ENCODE measurements around the gene ACER3.

The ACER3 gene

DNA sequence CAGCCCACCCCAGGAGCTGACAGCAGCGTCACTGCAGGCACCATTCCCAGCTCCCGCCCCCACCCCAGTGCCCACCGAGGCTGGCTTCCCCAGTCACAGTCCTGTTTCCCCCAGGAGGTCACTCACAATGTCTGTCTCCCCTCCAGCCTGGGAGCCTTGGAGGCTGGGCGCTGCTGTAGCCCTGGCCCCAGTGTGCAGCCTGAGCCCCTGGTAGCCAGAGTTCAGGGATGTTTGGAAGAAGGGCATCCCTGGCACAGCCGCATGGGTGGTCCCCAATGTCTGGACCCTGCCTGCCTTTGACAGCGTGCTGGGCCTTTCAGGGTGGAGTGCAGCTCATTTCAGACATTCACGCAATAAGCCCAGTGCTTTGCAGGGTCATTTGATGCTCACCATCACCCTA lies 210.4 kb downstream of the ACER3 start:
- no peaks in the 10 kb centered on the region for H3K27me3 ChIP-seq (ENCODE audit: insufficient read depth, low read length, poor library complexity)
- no peak overlapping the region for H3K4me2 ChIP-seq (ENCODE audit: low read length)
- H2BK5ac ChIP-seq (ENCODE audit: low read length): no peak overlapping the region
- no peaks in the 10 kb centered on the region for H3K79me1 ChIP-seq (ENCODE audit: low read length)
- no peaks in the 10 kb centered on the region for H3K79me2 ChIP-seq (ENCODE audit: control insufficient read depth, insufficient read depth, low read length)
- no peak overlapping the region for H4K8ac ChIP-seq (ENCODE audit: low read depth, low read length)
- H3K27ac ChIP-seq (ENCODE audit: low read depth, low read length): no peak overlapping the region
- no peak overlapping the region for H3K23ac ChIP-seq (ENCODE audit: low read length)
- H3K56ac ChIP-seq (ENCODE audit: low read length): no peak overlapping the region
- no peak overlapping the region for H2AK5ac ChIP-seq (ENCODE audit: low read length)
- no peaks in the 10 kb centered on the region for H3K4me1 ChIP-seq (ENCODE audit: control insufficient read depth, low read depth, low read length)
- WGBS (ENCODE audit: extremely low coverage, insufficient coverage, low lambda C conversion rate): no CpG with 5 or more reads among the region's 7 CpGs
- H4K5ac ChIP-seq (ENCODE audit: low read length): no peak overlapping the region
- no peaks in the 10 kb centered on the region for H3K36me3 ChIP-seq (ENCODE audit: control insufficient read depth, insufficient read depth, low read length)
- H3K9ac ChIP-seq (ENCODE audit: low read length): no peak overlapping the region
- DNase-seq: no peak
- no peak overlapping the region for H2BK120ac ChIP-seq (ENCODE audit: low read depth, low read length)
- no peak overlapping the region for H3K18ac ChIP-seq (ENCODE audit: low read length)
- no peak overlapping the region for H3K4me3 ChIP-seq (ENCODE audit: low read length)
- no peak overlapping the region for H3K4ac ChIP-seq (ENCODE audit: low read depth, low read length)
- no peak overlapping the region for H2BK15ac ChIP-seq (replicated peaks; ENCODE audit: low read depth)

DNA sequence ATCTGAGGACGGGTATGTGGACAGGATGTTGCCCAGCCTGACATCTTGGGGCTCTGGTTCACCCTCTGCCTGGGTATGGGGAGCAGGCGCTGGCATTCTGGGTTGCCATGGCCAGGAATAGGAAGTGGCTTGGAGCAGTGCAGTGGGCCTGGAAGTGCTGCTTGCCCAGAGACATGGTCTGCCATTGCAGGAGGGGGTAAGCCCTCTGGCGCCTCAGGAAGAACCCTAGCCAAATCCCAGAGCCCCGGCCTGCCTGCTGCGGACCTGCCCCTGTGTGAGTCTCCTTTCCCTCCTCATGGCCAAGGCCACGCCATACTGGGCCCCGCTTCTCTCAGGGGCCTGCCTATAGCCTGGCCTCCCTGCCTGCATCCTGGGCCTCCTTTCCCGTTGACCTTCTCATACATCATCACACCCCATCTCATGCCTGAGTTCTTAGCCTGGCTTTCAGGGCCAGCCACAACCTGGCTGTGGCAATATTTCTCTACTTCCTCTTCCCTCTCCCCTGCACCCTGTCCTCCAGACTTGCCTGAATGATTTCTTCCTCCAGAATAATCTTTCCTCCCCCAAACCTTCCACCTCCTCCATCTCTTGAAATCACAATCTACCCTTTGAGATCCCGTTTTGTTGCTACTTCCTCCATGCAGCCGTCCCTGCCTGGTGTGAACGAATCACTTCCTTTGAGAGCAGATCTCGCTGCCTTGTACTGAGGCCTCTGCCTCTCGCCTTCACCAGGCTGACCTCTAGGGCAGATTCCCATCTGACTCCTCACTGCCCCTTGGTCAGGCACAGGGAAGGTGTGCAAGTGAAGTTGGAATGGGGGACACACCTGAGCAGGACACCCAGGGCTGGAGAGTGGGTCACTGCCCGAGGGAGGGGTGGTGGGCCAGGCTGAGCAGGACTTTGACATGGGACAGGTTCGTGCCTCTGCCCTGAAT lies 211.2 kb downstream of the ACER3 start:
- Histone ChIP-seq H3K9ac (ENCODE audit: low read length) (peak overlapping the region; percentile 17), H2BK5ac (ENCODE audit: low read length) (no peak overlapping the region), H2BK15ac (replicated peaks; ENCODE audit: low read depth) (no peak overlapping the region), H3K4me1 (ENCODE audit: control insufficient read depth, low read depth, low read length) (no peaks in the 10 kb centered on the region), H3K27ac (ENCODE audit: low read depth, low read length) (no peak overlapping the region), H3K79me2 (ENCODE audit: control insufficient read depth, insufficient read depth, low read length) (no peaks in the 10 kb centered on the region), H3K4me2 (ENCODE audit: low read length) (no peak overlapping the region), H3K18ac (ENCODE audit: low read length) (no peak overlapping the region), H3K79me1 (ENCODE audit: low read length) (no peaks in the 10 kb centered on the region), H3K36me3 (ENCODE audit: control insufficient read depth, insufficient read depth, low read length) (no peaks in the 10 kb centered on the region), H4K8ac (ENCODE audit: low read depth, low read length) (no peak overlapping the region), H3K4ac (ENCODE audit: low read depth, low read length) (no peak overlapping the region), H2AK5ac (ENCODE audit: low read length) (no peak overlapping the region), H3K56ac (ENCODE audit: low read length) (peak overlapping the region; percentile 52), H4K5ac (ENCODE audit: low read length) (no peak overlapping the region), H3K23ac (ENCODE audit: low read length) (no peak overlapping the region), H2BK120ac (ENCODE audit: low read depth, low read length) (no peak overlapping the region), H3K27me3 (ENCODE audit: insufficient read depth, low read length, poor library complexity) (no peaks in the 10 kb centered on the region), H3K4me3 (ENCODE audit: low read length) (no peak overlapping the region)
- no CpG with 5 or more reads among the region's 15 CpGs for WGBS (ENCODE audit: extremely low coverage, insufficient coverage, low lambda C conversion rate)
- DNase-seq: peak; percentile 40

DNA sequence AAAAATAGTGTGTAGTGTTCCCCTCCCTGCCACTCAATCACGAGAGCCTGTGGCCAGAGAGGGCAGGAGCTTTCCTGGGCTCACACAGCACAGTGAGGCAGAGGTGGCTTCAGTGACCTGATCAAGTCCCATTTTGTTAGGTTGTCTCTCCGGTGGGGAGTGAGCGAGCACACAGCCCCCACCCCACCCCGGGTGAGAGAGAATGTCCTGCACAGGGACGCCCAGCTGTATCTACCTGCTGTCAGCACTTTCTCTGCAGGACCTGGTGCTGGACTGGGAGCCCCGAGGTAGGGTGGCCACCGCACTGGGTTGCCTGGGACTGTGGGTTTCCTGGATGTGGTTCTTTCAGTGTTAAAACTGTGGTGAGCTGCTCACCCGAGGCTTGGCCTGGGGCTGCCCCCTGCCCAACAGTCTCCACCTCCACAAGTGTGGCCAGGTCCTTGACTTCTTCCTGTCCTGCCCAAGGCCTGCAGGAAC lies 212.2 kb downstream of the ACER3 start:
- H2AK5ac ChIP-seq (ENCODE audit: low read length): no peak overlapping the region
- H3K36me3 ChIP-seq (ENCODE audit: control insufficient read depth, insufficient read depth, low read length): no peaks in the 10 kb centered on the region
- DNase-seq: no peak
- H3K79me1 ChIP-seq (ENCODE audit: low read length): no peaks in the 10 kb centered on the region
- H3K4me3 ChIP-seq (ENCODE audit: low read length): no peak overlapping the region
- H2BK120ac ChIP-seq (ENCODE audit: low read depth, low read length): no peak overlapping the region
- H3K27me3 ChIP-seq (ENCODE audit: insufficient read depth, low read length, poor library complexity): no peaks in the 10 kb centered on the region
- no CpG with 5 or more reads among the region's 8 CpGs for WGBS (ENCODE audit: extremely low coverage, insufficient coverage, low lambda C conversion rate)
- H3K4me2 ChIP-seq (ENCODE audit: low read length): no peak overlapping the region
- H3K4me1 ChIP-seq (ENCODE audit: control insufficient read depth, low read depth, low read length): no peaks in the 10 kb centered on the region
- no peak overlapping the region for H3K56ac ChIP-seq (ENCODE audit: low read length)
- H3K9ac ChIP-seq (ENCODE audit: low read length): no peak overlapping the region
- no peak overlapping the region for H2BK15ac ChIP-seq (replicated peaks; ENCODE audit: low read depth)
- H4K8ac ChIP-seq (ENCODE audit: low read depth, low read length): no peak overlapping the region
- H3K23ac ChIP-seq (ENCODE audit: low read length): no peak overlapping the region
- no peak overlapping the region for H3K4ac ChIP-seq (ENCODE audit: low read depth, low read length)
- H3K18ac ChIP-seq (ENCODE audit: low read length): no peak overlapping the region
- no peak overlapping the region for H4K5ac ChIP-seq (ENCODE audit: low read length)
- H3K27ac ChIP-seq (ENCODE audit: low read depth, low read length): no peak overlapping the region
- H2BK5ac ChIP-seq (ENCODE audit: low read length): no peak overlapping the region
- H3K79me2 ChIP-seq (ENCODE audit: control insufficient read depth, insufficient read depth, low read length): no peaks in the 10 kb centered on the region

DNA sequence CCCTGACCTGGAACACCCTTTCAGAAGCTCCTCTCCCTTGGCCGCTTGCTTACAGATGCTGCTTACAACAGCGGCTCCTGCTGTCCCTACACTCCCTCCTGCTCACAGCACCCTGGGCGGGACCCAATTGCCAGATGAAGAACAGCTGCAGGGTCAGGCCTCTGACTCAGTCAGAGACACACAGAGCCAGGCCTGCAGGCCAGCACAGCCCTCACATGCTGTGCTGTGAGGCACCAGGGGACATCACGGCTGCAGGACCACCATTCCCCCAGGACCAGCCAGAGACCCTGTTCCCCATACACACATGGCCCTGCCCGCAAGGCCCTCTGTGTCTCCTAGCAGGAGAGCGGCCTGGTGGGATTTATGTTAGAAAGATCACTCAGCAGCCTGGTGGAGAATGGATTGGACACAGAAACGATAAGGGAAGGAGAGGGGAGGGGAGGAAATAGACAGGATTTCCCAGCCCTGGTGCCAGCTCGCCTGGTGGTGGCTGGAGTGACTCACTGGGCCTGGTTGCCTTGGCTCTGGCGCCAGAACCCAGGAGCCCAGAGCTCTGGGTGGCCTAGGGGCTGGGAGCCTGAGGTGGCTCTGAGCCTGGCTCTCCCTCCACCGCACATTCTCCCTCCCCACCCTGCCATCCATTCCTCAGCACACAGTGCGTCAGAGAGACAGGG lies 212.7 kb downstream of the ACER3 start:
- Histone ChIP-seq H3K27me3 (ENCODE audit: insufficient read depth, low read length, poor library complexity) (no peaks in the 10 kb centered on the region), H3K23ac (ENCODE audit: low read length) (no peak overlapping the region), H4K8ac (ENCODE audit: low read depth, low read length) (no peak overlapping the region), H3K18ac (ENCODE audit: low read length) (no peak overlapping the region), H3K4me2 (ENCODE audit: low read length) (no peak overlapping the region), H4K5ac (ENCODE audit: low read length) (no peak overlapping the region), H3K27ac (ENCODE audit: low read depth, low read length) (no peak overlapping the region), H2BK5ac (ENCODE audit: low read length) (no peak overlapping the region), H3K36me3 (ENCODE audit: control insufficient read depth, insufficient read depth, low read length) (no peaks in the 10 kb centered on the region), H3K79me1 (ENCODE audit: low read length) (no peaks in the 10 kb centered on the region), H2AK5ac (ENCODE audit: low read length) (no peak overlapping the region), H3K4ac (ENCODE audit: low read depth, low read length) (no peak overlapping the region), H3K56ac (ENCODE audit: low read length) (no peak overlapping the region), H3K79me2 (ENCODE audit: control insufficient read depth, insufficient read depth, low read length) (no peaks in the 10 kb centered on the region), H3K9ac (ENCODE audit: low read length) (no peak overlapping the region), H3K4me1 (ENCODE audit: control insufficient read depth, low read depth, low read length) (no peaks in the 10 kb centered on the region), H2BK120ac (ENCODE audit: low read depth, low read length) (no peak overlapping the region), H2BK15ac (replicated peaks; ENCODE audit: low read depth) (no peak overlapping the region), H3K4me3 (ENCODE audit: low read length) (no peak overlapping the region)
- no peak for DNase-seq
- WGBS (ENCODE audit: extremely low coverage, insufficient coverage, low lambda C conversion rate): no CpG with 5 or more reads among the region's 11 CpGs

DNA sequence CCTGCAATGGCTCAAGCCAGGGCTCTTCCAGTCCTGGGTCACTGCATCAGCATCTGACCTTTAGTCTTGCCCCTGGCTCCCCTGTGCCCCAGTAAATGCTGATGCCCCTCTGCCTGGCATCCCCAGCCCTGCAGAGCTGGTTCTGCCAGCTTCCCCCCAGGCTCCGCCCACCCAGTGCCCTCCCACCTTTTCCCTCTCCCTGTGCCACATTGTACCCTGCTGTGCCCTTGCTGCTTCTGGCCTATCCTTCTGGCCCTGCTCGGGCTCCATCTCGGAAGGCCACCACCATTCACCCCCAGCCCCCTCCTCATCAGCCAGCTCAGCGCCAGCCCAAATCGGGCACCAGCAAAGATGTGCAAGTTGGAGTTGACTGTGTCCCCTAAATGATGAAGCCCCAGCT lies 213.5 kb downstream of the ACER3 start:
- Histone ChIP-seq H3K4me1 (ENCODE audit: control insufficient read depth, low read depth, low read length) (no peaks in the 10 kb centered on the region), H3K56ac (ENCODE audit: low read length) (no peak overlapping the region), H3K4me2 (ENCODE audit: low read length) (no peak overlapping the region), H2BK15ac (replicated peaks; ENCODE audit: low read depth) (no peak overlapping the region), H2BK120ac (ENCODE audit: low read depth, low read length) (no peak overlapping the region), H3K4me3 (ENCODE audit: low read length) (no peak overlapping the region), H3K9ac (ENCODE audit: low read length) (no peak overlapping the region), H4K5ac (ENCODE audit: low read length) (no peak overlapping the region), H3K79me1 (ENCODE audit: low read length) (no peaks in the 10 kb centered on the region), H3K27me3 (ENCODE audit: insufficient read depth, low read length, poor library complexity) (no peaks in the 10 kb centered on the region), H3K36me3 (ENCODE audit: control insufficient read depth, insufficient read depth, low read length) (no peaks in the 10 kb centered on the region), H3K79me2 (ENCODE audit: control insufficient read depth, insufficient read depth, low read length) (no peaks in the 10 kb centered on the region), H3K18ac (ENCODE audit: low read length) (no peak overlapping the region), H4K8ac (ENCODE audit: low read depth, low read length) (no peak overlapping the region), H2BK5ac (ENCODE audit: low read length) (no peak overlapping the region), H3K27ac (ENCODE audit: low read depth, low read length) (no peak overlapping the region), H2AK5ac (ENCODE audit: low read length) (no peak overlapping the region), H3K23ac (ENCODE audit: low read length) (no peak overlapping the region), H3K4ac (ENCODE audit: low read depth, low read length) (no peak overlapping the region)
- WGBS (ENCODE audit: extremely low coverage, insufficient coverage, low lambda C conversion rate): no CpG with 5 or more reads among the region's 5 CpGs
- no peak for DNase-seq
